ENCODE data around the gene ZNF462.

DNA sequence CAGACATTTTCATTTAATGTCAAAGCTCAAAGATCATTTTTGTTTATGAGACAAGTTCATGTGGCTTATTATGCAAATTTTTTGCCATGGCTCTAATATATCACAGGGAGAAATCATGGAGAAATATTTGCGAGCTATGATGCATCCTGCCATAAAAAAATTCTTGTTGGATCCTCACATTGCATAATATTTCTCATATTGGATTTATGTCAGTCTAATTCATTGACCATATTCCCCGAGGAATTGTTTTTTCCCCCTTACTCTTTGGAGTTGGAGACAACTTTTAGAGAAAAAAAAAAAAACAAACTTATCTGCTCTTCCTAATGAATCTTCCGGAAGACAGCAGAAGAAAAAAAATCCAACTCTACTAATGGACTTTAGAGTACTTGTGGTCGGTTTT lies 4.3 kb downstream of the ZNF462 start:
- TF ChIP-seq, protein P1, sequence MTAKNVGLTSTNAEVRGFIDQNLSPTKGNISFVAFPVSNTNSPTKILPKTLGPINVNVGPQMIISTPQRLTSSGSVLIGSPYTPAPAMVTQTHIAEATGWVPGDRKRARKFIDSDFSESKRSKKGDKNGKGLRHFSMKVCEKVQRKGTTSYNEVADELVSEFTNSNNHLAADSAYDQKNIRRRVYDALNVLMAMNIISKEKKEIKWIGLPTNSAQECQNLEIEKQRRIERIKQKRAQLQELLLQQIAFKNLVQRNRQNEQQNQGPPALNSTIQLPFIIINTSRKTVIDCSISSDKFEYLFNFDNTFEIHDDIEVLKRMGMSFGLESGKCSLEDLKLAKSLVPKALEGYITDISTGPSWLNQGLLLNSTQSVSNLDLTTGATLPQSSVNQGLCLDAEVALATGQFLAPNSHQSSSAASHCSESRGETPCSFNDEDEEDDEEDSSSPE (CRISPR knock-in tag; IDR thresholded peaks at IDR 0.05) = no peak
- TF ChIP-seq GABPA (IDR thresholded peaks at IDR 0.05; ENCODE audit: low read depth, low read length) (no peak), GABPA (CRISPR knock-in tag; IDR thresholded peaks at IDR 0.05; ENCODE audit: low read depth) (no peak), ATF7 (IDR thresholded peaks at IDR 0.05) (no peak), ATF7 (CRISPR knock-in tag; IDR thresholded peaks at IDR 0.05) (no peak), ZNF746 (CRISPR knock-in tag; IDR thresholded peaks at IDR 0.05) (no peak), ZNF33B (CRISPR knock-in tag; IDR thresholded peaks at IDR 0.05) (no peak)
